HepG2 (cell line): ENCODE data around the gene ZSCAN20. TPM values are rescaled to one million over a fixed set of nuclear protein-coding genes. Genes with fewer than 3 reads are reported as not detected.

ENCODE experiments used
- CBX5 ChIP-seq: sonication (generic); formaldehyde crosslinking; IDR thresholded peaks from 2 replicates; pipeline ENCODE4 v1.4.0; 2020; ENCODE audit warnings: missing genetic modification reagents, borderline replicate concordance
- EEA1 ChIP-seq: sonication (generic); formaldehyde crosslinking; IDR thresholded peaks from 2 replicates; pipeline ENCODE4 v1.5.1; 2020; ENCODE audit warnings: mild to moderate bottlenecking, missing genetic modification reagents, borderline replicate concordance
- JUND ChIP-seq: sonication (generic); formaldehyde crosslinking; IDR thresholded peaks from 2 replicates; pipeline ENCODE4 v1.8.0; 2022; ENCODE audit warnings: mild to moderate bottlenecking, missing genetic modification reagents
- PHB2 ChIP-seq: fragments of 450-650 bp; IDR thresholded peaks from 2 replicates; pipeline ENCODE4 v1.6.1; 2018; ENCODE audit not compliant: partially characterized antibody
- PRDM10 ChIP-seq: sonication (generic); formaldehyde crosslinking; IDR thresholded peaks from 2 replicates; pipeline ENCODE4 v1.4.0; 2020; ENCODE audit warnings: low read depth, missing genetic modification reagents
- PRDM15 ChIP-seq: sonication (generic); formaldehyde crosslinking; IDR thresholded peaks from 2 replicates; pipeline ENCODE4 v1.4.0; 2020; ENCODE audit warnings: missing genetic modification reagents
- ZBTB4 ChIP-seq: sonication (generic); formaldehyde crosslinking; IDR thresholded peaks from 2 replicates; pipeline ENCODE4 v1.4.0; 2020; ENCODE audit warnings: missing genetic modification reagents, mild to moderate bottlenecking, borderline replicate concordance
- ZBTB42 ChIP-seq: sonication (generic); formaldehyde crosslinking; IDR thresholded peaks from 2 replicates; pipeline ENCODE4 v1.5.0; 2020; ENCODE audit warnings: mild to moderate bottlenecking, missing genetic modification reagents
- ZFY ChIP-seq: sonication (generic); formaldehyde crosslinking; IDR thresholded peaks from 2 replicates; pipeline ENCODE4 v1.4.0; 2020; ENCODE audit warnings: missing genetic modification reagents
- polyA plus RNA-seq, 8 experiments: library from polyadenylated mRNA; depleted of rRNA in 3 of 8; stranded (reverse) in 7 of 8; unstranded in 1 of 8; fragments of >200 nt; fragmentation: Illumina TruSeq in 4 of 8; extraction: Trizol in 4 of 8; gene quantifications; 2 replicates each; pipeline versions ENCODE4 v1.2.1 to v1.2.3, GENCODE V29; 2011 to 2016; ENCODE audit warnings: low read depth in 4 of 8, missing spikeins in 1 of 8, mixed read lengths in 1 of 8; ENCODE audit not compliant: insufficient read depth in 1 of 8
- total RNA-seq, 5 experiments: library from RNA; depleted of rRNA; stranded (reverse); fragments of >200 nt; fragmentation: Illumina TruSeq; extraction: Trizol; gene quantifications; 2 replicates each; pipeline ENCODE4 v1.2.3, GENCODE V29; 2016; ENCODE audit warnings: low read depth in 1 of 5
- TF ChIP-seq, protein P1 (sequence below): sonication (generic); formaldehyde crosslinking; IDR thresholded peaks from 2 replicates; pipeline ENCODE4 v1.4.0; 2020; ENCODE audit warnings: mild to moderate bottlenecking, missing genetic modification reagents, borderline replicate concordance
- TF ChIP-seq, protein P2 (sequence below): sonication (generic); formaldehyde crosslinking; IDR thresholded peaks from 2 replicates; pipeline ENCODE4 v1.8.0; 2022; ENCODE audit warnings: mild to moderate bottlenecking, missing genetic modification reagents, moderate library complexity

Gene ZSCAN20
- total and polyA plus RNA-seq, 2 of the 13 experiments (the other 11 are each of a cell fraction or from before 2014, with no cell fraction given), result 1.1 to 2.8 TPM

DNA sequence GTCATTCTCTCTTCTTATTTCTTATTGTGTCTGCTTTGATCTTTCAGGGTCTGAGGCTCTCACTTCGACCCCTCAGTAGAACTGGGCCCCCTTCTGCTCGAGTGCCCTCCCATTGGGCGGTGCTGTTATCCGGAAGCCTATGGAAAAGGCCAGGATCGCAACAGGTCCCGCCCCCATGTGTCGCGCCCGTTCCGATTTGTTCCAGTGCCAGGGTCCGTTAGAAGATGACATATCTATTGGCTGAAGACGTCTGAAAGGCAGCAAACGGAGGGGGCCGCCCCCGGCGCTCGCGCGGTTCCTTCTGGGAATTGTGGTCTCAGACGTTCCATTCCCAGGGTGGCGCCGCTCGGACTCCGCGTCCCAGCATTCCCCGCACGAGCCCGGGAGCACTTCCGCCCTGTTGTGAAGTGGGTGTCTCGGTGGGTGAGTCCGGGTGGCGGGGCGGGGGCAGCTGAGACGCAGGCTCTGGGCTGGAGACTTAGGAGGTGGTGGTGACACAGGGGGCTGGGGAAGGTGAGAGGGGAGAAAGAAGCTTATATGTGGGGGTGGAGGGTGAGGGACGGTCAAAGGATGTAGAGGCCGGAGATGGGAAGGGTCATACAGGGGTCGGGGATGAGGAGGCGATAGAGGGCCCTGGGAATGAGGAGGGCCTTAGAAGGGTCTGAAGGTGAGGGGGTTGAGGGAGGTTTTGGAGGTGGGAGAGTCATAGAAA lies at the start of gene ZSCAN20 (continued):
- no peak for TF ChIP-seq PRDM15 (CRISPR knock-in tag)
- TF ChIP-seq ZBTB42 (CRISPR knock-in tag), result no peak
- peak; percentile 78 for TF ChIP-seq ZFY (CRISPR knock-in tag)
- peak; percentile 69; the same call in 1 of the 2 replicates for TF ChIP-seq PRDM10
- TF ChIP-seq, protein P1, sequence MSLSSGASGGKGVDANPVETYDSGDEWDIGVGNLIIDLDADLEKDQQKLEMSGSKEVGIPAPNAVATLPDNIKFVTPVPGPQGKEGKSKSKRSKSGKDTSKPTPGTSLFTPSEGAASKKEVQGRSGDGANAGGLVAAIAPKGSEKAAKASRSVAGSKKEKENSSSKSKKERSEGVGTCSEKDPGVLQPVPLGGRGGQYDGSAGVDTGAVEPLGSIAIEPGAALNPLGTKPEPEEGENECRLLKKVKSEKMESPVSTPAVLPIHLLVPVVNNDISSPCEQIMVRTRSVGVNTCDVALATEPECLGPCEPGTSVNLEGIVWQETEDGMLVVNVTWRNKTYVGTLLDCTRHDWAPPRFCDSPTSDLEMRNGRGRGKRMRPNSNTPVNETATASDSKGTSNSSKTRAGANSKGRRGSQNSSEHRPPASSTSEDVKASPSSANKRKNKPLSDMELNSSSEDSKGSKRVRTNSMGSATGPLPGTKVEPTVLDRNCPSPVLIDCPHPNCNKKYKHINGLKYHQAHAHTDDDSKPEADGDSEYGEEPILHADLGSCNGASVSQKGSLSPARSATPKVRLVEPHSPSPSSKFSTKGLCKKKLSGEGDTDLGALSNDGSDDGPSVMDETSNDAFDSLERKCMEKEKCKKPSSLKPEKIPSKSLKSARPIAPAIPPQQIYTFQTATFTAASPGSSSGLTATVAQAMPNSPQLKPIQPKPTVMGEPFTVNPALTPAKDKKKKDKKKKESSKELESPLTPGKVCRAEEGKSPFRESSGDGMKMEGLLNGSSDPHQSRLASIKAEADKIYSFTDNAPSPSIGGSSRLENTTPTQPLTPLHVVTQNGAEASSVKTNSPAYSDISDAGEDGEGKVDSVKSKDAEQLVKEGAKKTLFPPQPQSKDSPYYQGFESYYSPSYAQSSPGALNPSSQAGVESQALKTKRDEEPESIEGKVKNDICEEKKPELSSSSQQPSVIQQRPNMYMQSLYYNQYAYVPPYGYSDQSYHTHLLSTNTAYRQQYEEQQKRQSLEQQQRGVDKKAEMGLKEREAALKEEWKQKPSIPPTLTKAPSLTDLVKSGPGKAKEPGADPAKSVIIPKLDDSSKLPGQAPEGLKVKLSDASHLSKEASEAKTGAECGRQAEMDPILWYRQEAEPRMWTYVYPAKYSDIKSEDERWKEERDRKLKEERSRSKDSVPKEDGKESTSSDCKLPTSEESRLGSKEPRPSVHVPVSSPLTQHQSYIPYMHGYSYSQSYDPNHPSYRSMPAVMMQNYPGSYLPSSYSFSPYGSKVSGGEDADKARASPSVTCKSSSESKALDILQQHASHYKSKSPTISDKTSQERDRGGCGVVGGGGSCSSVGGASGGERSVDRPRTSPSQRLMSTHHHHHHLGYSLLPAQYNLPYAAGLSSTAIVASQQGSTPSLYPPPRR (CRISPR knock-in tag), result peak; percentile 24; the same call in 1 of the 2 replicates
- no peak for TF ChIP-seq PHB2
- no peak for TF ChIP-seq EEA1 (CRISPR knock-in tag)
- TF ChIP-seq CBX5 (CRISPR knock-in tag), result no peak
- no peak for TF ChIP-seq JUND (CRISPR knock-in tag)
- TF ChIP-seq, protein P2, sequence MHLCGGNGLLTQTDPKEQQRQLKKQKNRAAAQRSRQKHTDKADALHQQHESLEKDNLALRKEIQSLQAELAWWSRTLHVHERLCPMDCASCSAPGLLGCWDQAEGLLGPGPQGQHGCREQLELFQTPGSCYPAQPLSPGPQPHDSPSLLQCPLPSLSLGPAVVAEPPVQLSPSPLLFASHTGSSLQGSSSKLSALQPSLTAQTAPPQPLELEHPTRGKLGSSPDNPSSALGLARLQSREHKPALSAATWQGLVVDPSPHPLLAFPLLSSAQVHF, result no peak
- no peak for TF ChIP-seq ZBTB4
